Measurements from ENCODE around the gene FOXRED2.

- no peak for TF ChIP-seq CTCF (IDR thresholded peaks at IDR 0.05)
- TF ChIP-seq POLR2A (IDR thresholded peaks at IDR 0.05) = no peak
Observed at GRCh38 chr22:36554098-36554497, 47.3 kb upstream of the FOXRED2 start.
